GM21723 (cell line): ENCODE results near the gene PDE4A.
"Not testable (repeated sequence)": the region's sequence is repeated elsewhere in the genome, so short reads cannot be mapped to it uniquely, and the experiment has no call there.

Experiments used
- ATAC-seq: cut with Tn5 transposase; IDR thresholded peaks from one replicate; pipeline ENCODE4 v1.9.1; 2021; ENCODE audit warnings: mild to moderate bottlenecking, moderate library complexity; ENCODE audit not compliant: unreplicated experiment

PDE4A gene

GRCh38 chr19:10420444-10421239 is at the start of gene PDE4A:
PDE4A (plus strand) TSS chr19:10420538; CDS start chr19:10420765, 227 bp downstream.
- ATAC-seq, result no peak

- ATAC-seq, result no peak
These were observed 47.6 kb upstream of the PDE4A start for GRCh38 chr19:10372690-10373089.

- no peak for ATAC-seq
These were observed 45.4 kb upstream of the PDE4A start for GRCh38 chr19:10374931-10375330.

- not testable (repeated sequence) for ATAC-seq
These were observed 43.1 kb upstream of the PDE4A start for GRCh38 chr19:10377140-10377640.

- ATAC-seq, result no peak
These were observed 42.2 kb upstream of the PDE4A start for GRCh38 chr19:10378124-10378523.

GRCh38 chr19:10379880-10380312 is 40.4 kb upstream of the PDE4A start:
- no peak for ATAC-seq

GRCh38 chr19:10380313-10381102 is 39.8 kb upstream of the PDE4A start, which contains the start of gene TYK2:
TYK2 (minus strand) TSS chr19:10380572; CDS start chr19:10378406, 2,166 bp downstream.
- ATAC-seq, result peak; percentile 87

- ATAC-seq, result not testable (repeated sequence)
These were observed 37.2 kb upstream of the PDE4A start for GRCh38 chr19:10383223-10383499.

- ATAC-seq, result no peak
These were observed 35.8 kb upstream of the PDE4A start for GRCh38 chr19:10384580-10384979.

GRCh38 chr19:10388957-10389356 is 31.4 kb upstream of the PDE4A start:
- ATAC-seq, result no peak

- ATAC-seq, result no peak
These were observed 30.5 kb upstream of the PDE4A start for GRCh38 chr19:10389863-10390262.

- no peak for ATAC-seq
These were observed 29.6 kb upstream of the PDE4A start for GRCh38 chr19:10390652-10391286.

GRCh38 chr19:10392120-10392519 is 28.2 kb upstream of the PDE4A start:
- no peak for ATAC-seq

- ATAC-seq, result no peak
These were observed 27.2 kb upstream of the PDE4A start for GRCh38 chr19:10393137-10393536.

- ATAC-seq, result no peak
These were observed 25.3 kb upstream of the PDE4A start for GRCh38 chr19:10395003-10395402.

- ATAC-seq, result no peak
These were observed 24.9 kb upstream of the PDE4A start for GRCh38 chr19:10395436-10395835.

GRCh38 chr19:10395917-10396316 is 24.4 kb upstream of the PDE4A start:
- no peak for ATAC-seq

- ATAC-seq, result no peak
These were observed 21.5 kb upstream of the PDE4A start for GRCh38 chr19:10398819-10399218.

GRCh38 chr19:10399340-10399739 is 21.0 kb upstream of the PDE4A start:
- not testable (repeated sequence) for ATAC-seq

- no peak for ATAC-seq
These were observed 20.5 kb upstream of the PDE4A start for GRCh38 chr19:10399878-10400277.

- no peak for ATAC-seq
These were observed 17.8 kb upstream of the PDE4A start for GRCh38 chr19:10402441-10403038.
